Endothelial cell of umbilical vein (primary cell): ENCODE measurements around the gene CNRIP1. TPM values are rescaled to one million over a fixed set of nuclear protein-coding genes. Genes with fewer than 3 reads are reported as not detected.

ENCODE experiments used
- BruUV-seq: library from RNA; stranded (reverse); fragments of 400-500 nt; replicated peaks from 2 replicates; lab custom pipeline; 2021; lab: Mats Ljungman, UMichigan
- CTCF ChIA-PET: fragments of 300-600, 350-600 bp; sonication (Branson Sonifier 250); formaldehyde crosslinking; loops from one replicate; lab custom pipeline; 2021; ENCODE audit warnings: antibody characterized with exemption, inconsistent platforms; lab: Charles Lee
- POLR2A ChIA-PET: fragments of 300-600, 350-600 bp; sonication (Branson Sonifier 250); formaldehyde crosslinking; loops from one replicate; lab custom pipeline; 2021; ENCODE audit warnings: antibody characterized with exemption, inconsistent platforms; lab: Charles Lee
- DNase-seq: peaks from one replicate; pipeline ENCODE4 v3.0.0-alpha.2; 2011; ENCODE audit warnings: low read depth, low spot score
- FAIRE-seq: peaks from 2 replicates; lab custom pipeline; 2011; peaks lifted over from hg19 to GRCh38; lab: Jason Lieb, UNC
- H2AFZ ChIP-seq: 2 replicates; pipeline ENCODE4 v1.6.0; 2012; ENCODE audit warnings: low read depth, low read length, control low read depth, inconsistent platforms
- H3K27ac ChIP-seq: 2 replicates; pipeline ENCODE4 v1.5.1; 2011; ENCODE audit warnings: low read depth, mild to moderate bottlenecking, control low read depth, low read length, moderate library complexity; ENCODE audit not compliant: insufficient read depth
- H3K27me3 ChIP-seq, 2 experiments: 2 replicates each; pipeline versions ENCODE4 v1.6.0 to v1.6.1; 2011; ENCODE audit warnings: low read length in 2 of 2, mixed read lengths in 1 of 2; ENCODE audit not compliant: control insufficient read depth in 2 of 2, insufficient read depth in 2 of 2
- H3K36me3 ChIP-seq, 2 experiments: 2 replicates in 1 of 2; 3 replicates in 1 of 2; pipeline ENCODE4 v1.5.1; 2011; ENCODE audit warnings: low read length in 2 of 2, mild to moderate bottlenecking in 1 of 2, moderate library complexity in 1 of 2; ENCODE audit not compliant: control insufficient read depth in 2 of 2, insufficient read depth in 2 of 2; ENCODE audit errors: extremely low read depth in 1 of 2
- H3K4me1 ChIP-seq: 3 replicates; pipeline ENCODE4 v1.5.1; 2011; ENCODE audit warnings: mild to moderate bottlenecking, low read length; ENCODE audit not compliant: control insufficient read depth, insufficient read depth; ENCODE audit errors: extremely low read depth
- H3K4me2 ChIP-seq: 2 replicates; pipeline ENCODE4 v1.6.1; 2011; ENCODE audit warnings: low read length, control low read depth, mixed read lengths; ENCODE audit not compliant: insufficient read depth
- H3K4me3 ChIP-seq, 3 experiments: fragments of 200-600 bp in 1 of 3; sonication (generic), shearing (Covaris generic) in 1 of 3; replicated peaks in 1 of 3; 2 replicates each; pipeline ENCODE4 v1.5.1; 2011 to 2016; ENCODE audit warnings: control low read depth in 3 of 3, low read length in 3 of 3, mild to moderate bottlenecking in 2 of 3, inconsistent platforms in 1 of 3, low read depth in 1 of 3, moderate library complexity in 1 of 3; ENCODE audit not compliant: insufficient read depth in 1 of 3
- H3K79me2 ChIP-seq: 2 replicates; pipeline ENCODE4 v1.6.0; 2012; ENCODE audit warnings: low read length, inconsistent platforms; ENCODE audit not compliant: control insufficient read depth, insufficient read depth
- H3K9ac ChIP-seq: replicated peaks from 2 replicates; pipeline ENCODE3; 2011; ENCODE audit warnings: low read length, control low read depth; ENCODE audit not compliant: insufficient read depth; ENCODE audit errors: extremely low read depth
- H3K9me1 ChIP-seq: replicated peaks from 3 replicates; pipeline ENCODE4 v1.6.0; 2011; ENCODE audit warnings: mild to moderate bottlenecking, low read length; ENCODE audit not compliant: control insufficient read depth, insufficient read depth; ENCODE audit errors: extremely low read depth
- H3K9me3 ChIP-seq: replicated peaks from 2 replicates; pipeline ENCODE4 v1.5.1; 2012; ENCODE audit warnings: low read length, inconsistent platforms; ENCODE audit not compliant: control insufficient read depth, insufficient read depth
- H4K20me1 ChIP-seq: replicated peaks from 2 replicates; pipeline ENCODE3; 2011; ENCODE audit warnings: mild to moderate bottlenecking, low read length; ENCODE audit not compliant: control insufficient read depth, insufficient read depth; ENCODE audit errors: extremely low read depth
- CTCF ChIP-seq, 2 donors: IDR thresholded peaks; 1 replicate in 1 of 2; 2 replicates in 1 of 2; pipeline ENCODE4 v1.5.1; 2011; ENCODE audit warnings: low read length in 2 of 2, mild to moderate bottlenecking in 2 of 2, moderate library complexity in 2 of 2, control low read depth in 1 of 2, inconsistent platforms in 1 of 2, low read depth in 1 of 2; ENCODE audit not compliant: insufficient read depth in 1 of 2; ENCODE audit errors: extremely low read depth in 1 of 2
- EZH2 ChIP-seq: IDR thresholded peaks from 2 replicates; pipeline ENCODE4 v1.6.1; 2012; ENCODE audit warnings: borderline replicate concordance, low read depth, mild to moderate bottlenecking, moderate library complexity, low read length, inconsistent platforms; ENCODE audit not compliant: severe bottlenecking
- FOS ChIP-seq: IDR thresholded peaks from 2 replicates; pipeline ENCODE4 v1.6.1; 2011; ENCODE audit warnings: mild to moderate bottlenecking, low read length, moderate library complexity, borderline replicate concordance; ENCODE audit not compliant: insufficient read depth
- GATA2 ChIP-seq: IDR thresholded peaks from 2 replicates; pipeline ENCODE4 v1.7.0; 2011; ENCODE audit warnings: low read depth, mild to moderate bottlenecking, moderate library complexity, mixed read lengths, low read length; ENCODE audit not compliant: insufficient read length, insufficient read depth
- JUN ChIP-seq: IDR thresholded peaks from 2 replicates; pipeline ENCODE4 v1.6.1; 2011; ENCODE audit warnings: borderline replicate concordance, low read depth; ENCODE audit not compliant: insufficient read length, insufficient read depth
- MYC ChIP-seq: IDR thresholded peaks from one replicate; pipeline ENCODE4 v1.6.1; 2011; ENCODE audit warnings: mild to moderate bottlenecking, low read depth, low read length
- POLR2A ChIP-seq: IDR thresholded peaks from 2 replicates; pipeline ENCODE4 v1.6.1; 2012; ENCODE audit warnings: low read depth, mild to moderate bottlenecking, control low read depth, low read length
- POLR2AphosphoS5 ChIP-seq: IDR thresholded peaks from 2 replicates; pipeline ENCODE4 v1.6.1; 2012; ENCODE audit warnings: low read depth, mild to moderate bottlenecking, control low read depth, low read length, moderate library complexity; ENCODE audit not compliant: insufficient read depth
- dilution Hi-C: fragments of 300-500 bp; cut with MboI; formaldehyde crosslinking; loops from one replicate; pipeline ENCODE4 v1.15.0; 2019; ENCODE audit warnings: low sequenced_read_pairs; ENCODE audit not compliant: extremely low pct_ligation_motif_present
- intact Hi-C: fragments of 100-400 bp; cut with micrococcal nuclease; formaldehyde crosslinking; loops from one replicate; pipeline ENCODE4 v1.10.0; 2022
- polyA plus RNA-seq, 4 experiments: library from polyadenylated mRNA; depleted of rRNA in 3 of 4; stranded (reverse) in 3 of 4; unstranded in 1 of 4; fragments of >200 nt; gene quantifications; 2 replicates each; pipeline versions ENCODE4 v1.2.1 to v1.2.3, GENCODE V29; 2011 to 2012; ENCODE audit warnings: missing spikeins in 1 of 4
- total RNA-seq: library from RNA; stranded (reverse); gene quantifications from 2 replicates; pipeline ENCODE4 v1.2.3, GENCODE V29; 2021
- TF ChIP-seq, protein P1 (sequence below): IDR thresholded peaks from 2 replicates; pipeline ENCODE4 v1.6.1; 2011; ENCODE audit not compliant: insufficient read depth, insufficient read length

The CNRIP1 gene
- total and polyA plus RNA-seq, 2 donors (not counting 3 experiments of a cell fraction or from before 2014, with no cell fraction given): 74.6 to 98.9 TPM

DNA sequence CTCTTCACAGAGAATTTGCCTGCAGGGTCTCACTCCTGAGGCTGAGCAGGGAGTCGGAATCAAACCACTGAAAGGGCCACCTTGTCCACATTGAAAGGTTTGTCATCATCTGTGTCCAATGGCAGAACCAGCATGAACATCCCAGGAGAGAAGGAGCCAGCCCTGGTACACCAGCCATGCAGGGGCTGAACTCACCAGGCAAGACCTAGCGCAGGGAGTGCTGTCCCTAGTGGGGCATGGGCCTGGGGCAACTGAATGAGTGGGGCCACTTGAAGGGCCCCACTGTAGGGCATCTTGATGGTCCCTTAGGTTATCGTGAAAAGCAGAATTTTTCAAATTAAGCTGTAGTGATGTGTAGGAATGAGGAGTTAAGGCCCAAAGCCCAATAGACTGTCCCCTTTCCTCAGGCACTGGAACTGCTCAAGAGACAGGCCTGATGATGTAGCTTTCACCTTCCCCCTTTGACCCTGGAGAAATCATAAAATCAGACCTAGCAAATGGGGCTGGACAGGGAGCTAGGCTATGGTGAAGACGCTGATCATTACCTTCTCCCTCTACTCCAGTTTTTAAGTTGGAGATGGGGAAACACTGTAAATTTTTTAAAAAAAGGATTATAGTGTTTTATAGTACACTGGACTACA, 37.0 kb upstream of the CNRIP1 start:
- Histone ChIP-seq H3K9ac (no peak overlapping the region), H3K36me3 (no peaks in the 10 kb centered on the region), H3K27ac (no peak overlapping the region), H4K20me1 (no peaks in the 10 kb centered on the region), H3K27me3 (no peaks in the 10 kb centered on the region), H3K4me2 (no peak overlapping the region), H3K4me1 (no peaks in the 10 kb centered on the region), H3K79me2 (no peaks in the 10 kb centered on the region), H3K9me3 (no peaks in the 10 kb centered on the region), H2AFZ (no peak overlapping the region), H3K4me3 (no peak overlapping the region), H3K9me1 (no peaks in the 10 kb centered on the region)
- dilution Hi-C loops: no loop called here
- POLR2A ChIA-PET: no interaction called here
- TF ChIP-seq JUN (no peak), POLR2AphosphoS5 (no peak), FOS (no peak)
- TF ChIP-seq, protein P1, sequence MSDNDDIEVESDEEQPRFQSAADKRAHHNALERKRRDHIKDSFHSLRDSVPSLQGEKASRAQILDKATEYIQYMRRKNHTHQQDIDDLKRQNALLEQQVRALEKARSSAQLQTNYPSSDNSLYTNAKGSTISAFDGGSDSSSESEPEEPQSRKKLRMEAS: no peak
- no TSS peak for BruUV-seq
- CTCF ChIA-PET: interaction anchor here (0.8 to 2.3 kb wide), 6 partner anchors 12 to 160 kb away, joined by 3 to 18 read pairs (median 12); no protein-coding TSS in a partner anchor
- FAIRE-seq: no peak
- intact Hi-C loops: no loop called here
- no peak for DNase-seq

- no peak for FAIRE-seq
- CTCF ChIA-PET: interaction anchor here (0.9 to 1.4 kb wide), 3 partner anchors 14 to 231 kb away, joined by 3 to 5 read pairs (median 3); no protein-coding TSS in a partner anchor
Measured at GRCh38 chr2:68352651-68353391, 33.1 kb upstream of the CNRIP1 start.

More at GRCh38 chr2:68352651-68353391, 33.1 kb upstream of the CNRIP1 start:
- H3K4me3 ChIP-seq: no peak overlapping the region
- H3K27me3 ChIP-seq: peaks cover 3 to 4% of the 10 kb centered on the region in 2 experiments
- H3K36me3 ChIP-seq: no peaks in the 10 kb centered on the region
- POLR2A ChIA-PET: no interaction called here
- H3K9me3 ChIP-seq: no peaks in the 10 kb centered on the region
- no peaks in the 10 kb centered on the region for H3K79me2 ChIP-seq
- no peaks in the 10 kb centered on the region for H3K4me1 ChIP-seq
- H3K9ac ChIP-seq: no peak overlapping the region
- DNase-seq: no peak
- H3K27ac ChIP-seq: no peak overlapping the region
- TF ChIP-seq MYC (no peak), JUN (no peak), GATA2 (no peak), CTCF (IDR thresholded peaks at IDR 0.05; ENCODE audit: extremely low read depth in 1 of 2, insufficient read depth in 1 of 2, low read depth in 1 of 2, low read length in 2 of 2) (no peak), EZH2 (no peak), POLR2AphosphoS5 (no peak), FOS (no peak), POLR2A (no peak)
- TF ChIP-seq, protein P1: no peak
- H2AFZ ChIP-seq: no peak overlapping the region
- no peaks in the 10 kb centered on the region for H4K20me1 ChIP-seq
- dilution Hi-C loops: no loop called here
- no peak overlapping the region for H3K4me2 ChIP-seq
- H3K9me1 ChIP-seq: no peaks in the 10 kb centered on the region
- intact Hi-C loops: no loop called here
- BruUV-seq: no TSS peak
